Mesendoderm (in vitro differentiated cells): ENCODE results near the gene ZNF296.

Source experiments
- DNase-seq: peaks from one replicate; pipeline ENCODE4 v3.0.0; 2013
- H2AK5ac ChIP-seq: 2 replicates; pipeline ENCODE4 v1.6.1; 2013; ENCODE audit warnings: low read length, inconsistent platforms
- H2BK120ac ChIP-seq: 2 replicates; pipeline ENCODE4 v1.6.1; 2013; ENCODE audit warnings: low read depth, mild to moderate bottlenecking, low read length, moderate library complexity, mixed read lengths
- H2BK15ac ChIP-seq: replicated peaks from 2 replicates; pipeline ENCODE4 v1.6.1; 2013; ENCODE audit warnings: low read depth, mild to moderate bottlenecking, moderate library complexity
- H2BK5ac ChIP-seq: 2 replicates; pipeline ENCODE4 v1.6.1; 2013; ENCODE audit warnings: low read length, inconsistent platforms
- H3K18ac ChIP-seq: 2 replicates; pipeline ENCODE4 v1.6.1; 2013; ENCODE audit warnings: mild to moderate bottlenecking, low read length, mixed read lengths
- H3K23ac ChIP-seq: one replicate; pipeline ENCODE4 v1.6.1; 2013; ENCODE audit warnings: low read length
- H3K27ac ChIP-seq: 2 replicates; pipeline ENCODE4 v1.5.1; 2013; ENCODE audit warnings: low read depth, mild to moderate bottlenecking, inconsistent platforms, low read length, moderate library complexity
- H3K27me3 ChIP-seq: 2 replicates; pipeline ENCODE4 v1.6.1; 2013; ENCODE audit warnings: low read length, control low read depth, mild to moderate bottlenecking, inconsistent platforms; ENCODE audit not compliant: insufficient read depth, poor library complexity
- H3K36me3 ChIP-seq: 2 replicates; pipeline ENCODE4 v1.6.1; 2013; ENCODE audit warnings: low read length, inconsistent platforms; ENCODE audit not compliant: control insufficient read depth, insufficient read depth
- H3K4ac ChIP-seq: one replicate; pipeline ENCODE4 v1.6.1; 2013; ENCODE audit warnings: low read depth, mild to moderate bottlenecking, low read length, moderate library complexity
- H3K4me1 ChIP-seq: 2 replicates; pipeline ENCODE4 v1.6.1; 2013; ENCODE audit warnings: low read depth, low read length, inconsistent platforms; ENCODE audit not compliant: control insufficient read depth
- H3K4me2 ChIP-seq: 2 replicates; pipeline ENCODE4 v1.6.1; 2013; ENCODE audit warnings: low read length
- H3K4me3 ChIP-seq: 2 replicates; pipeline ENCODE4 v1.5.1; 2013; ENCODE audit warnings: mild to moderate bottlenecking, low read length
- H3K56ac ChIP-seq: one replicate; pipeline ENCODE4 v1.6.1; 2013; ENCODE audit warnings: low read length
- H3K79me1 ChIP-seq: 2 replicates; pipeline ENCODE4 v1.6.1; 2013; ENCODE audit warnings: low read length, inconsistent platforms
- H3K79me2 ChIP-seq: 2 replicates; pipeline ENCODE4 v1.6.1; 2013; ENCODE audit warnings: mild to moderate bottlenecking, low read length; ENCODE audit not compliant: control insufficient read depth, insufficient read depth
- H3K9ac ChIP-seq: 2 replicates; pipeline ENCODE4 v1.6.1; 2013; ENCODE audit warnings: low read length, inconsistent platforms
- H4K5ac ChIP-seq: one replicate; pipeline ENCODE4 v1.6.1; 2013; ENCODE audit warnings: low read length
- H4K8ac ChIP-seq: one replicate; pipeline ENCODE4 v1.6.1; 2013; ENCODE audit warnings: low read depth, mild to moderate bottlenecking, control low read depth, low read length, moderate library complexity
- WGBS: extraction: QIAGEN DNeasy Blood & Tissue Kit; methylation state at CpG from one replicate; pipeline ENCODE4 v1.1.7; 2013; ENCODE audit warnings: low lambda C conversion rate, missing lambda C conversion rate; ENCODE audit not compliant: insufficient coverage; ENCODE audit errors: extremely low coverage; 5-methylcytosine and 5-hydroxymethylcytosine counted together

Gene ZNF296

DNA sequence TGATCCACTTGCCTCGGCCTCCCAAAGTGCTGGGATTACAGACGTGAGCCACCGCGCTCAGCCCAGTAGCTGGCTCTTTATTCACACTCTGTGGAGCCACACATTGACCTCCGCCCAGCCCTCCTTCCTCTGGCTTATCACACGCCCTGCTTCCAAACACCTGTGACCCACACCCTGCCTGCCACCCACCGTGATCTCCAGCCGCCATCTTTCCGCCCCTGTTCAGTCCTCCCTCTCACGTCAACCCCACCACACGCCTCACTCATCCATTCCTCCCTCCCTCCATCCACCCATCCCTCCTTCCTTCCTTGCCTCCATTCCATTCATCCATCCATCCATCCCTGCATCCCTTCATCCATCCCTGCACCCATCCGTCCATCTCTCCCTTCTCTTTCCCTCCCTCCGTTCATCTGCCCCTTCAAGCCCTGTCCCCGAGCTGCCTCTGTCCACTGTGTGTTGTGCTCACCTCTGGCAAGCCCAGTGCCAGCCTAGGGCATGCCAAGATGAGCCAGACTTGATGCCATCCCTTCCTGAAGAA lies 17.6 kb downstream of the ZNF296 start:
- no peak overlapping the region for H2AK5ac ChIP-seq
- no peak overlapping the region for H3K27ac ChIP-seq
- no peak overlapping the region for H2BK120ac ChIP-seq
- H2BK15ac ChIP-seq = no peak overlapping the region
- no peaks in the 10 kb centered on the region for H3K79me2 ChIP-seq
- H3K4me1 ChIP-seq = no peaks in the 10 kb centered on the region
- no peak overlapping the region for H4K8ac ChIP-seq
- no peak for DNase-seq
- H3K4ac ChIP-seq = no peak overlapping the region
- H3K23ac ChIP-seq = no peak overlapping the region
- 100% methylated on average over 1 of the region's 14 CpGs for WGBS
- H3K4me3 ChIP-seq = no peak overlapping the region
- H3K9ac ChIP-seq = no peak overlapping the region
- no peak overlapping the region for H3K56ac ChIP-seq
- no peak overlapping the region for H3K4me2 ChIP-seq
- peaks cover 27% of the 10 kb centered on the region for H3K36me3 ChIP-seq
- no peak overlapping the region for H2BK5ac ChIP-seq
- H3K79me1 ChIP-seq = peaks cover 6% of the 10 kb centered on the region
- H4K5ac ChIP-seq = no peak overlapping the region
- H3K27me3 ChIP-seq = no peaks in the 10 kb centered on the region
- H3K18ac ChIP-seq = no peak overlapping the region

DNA sequence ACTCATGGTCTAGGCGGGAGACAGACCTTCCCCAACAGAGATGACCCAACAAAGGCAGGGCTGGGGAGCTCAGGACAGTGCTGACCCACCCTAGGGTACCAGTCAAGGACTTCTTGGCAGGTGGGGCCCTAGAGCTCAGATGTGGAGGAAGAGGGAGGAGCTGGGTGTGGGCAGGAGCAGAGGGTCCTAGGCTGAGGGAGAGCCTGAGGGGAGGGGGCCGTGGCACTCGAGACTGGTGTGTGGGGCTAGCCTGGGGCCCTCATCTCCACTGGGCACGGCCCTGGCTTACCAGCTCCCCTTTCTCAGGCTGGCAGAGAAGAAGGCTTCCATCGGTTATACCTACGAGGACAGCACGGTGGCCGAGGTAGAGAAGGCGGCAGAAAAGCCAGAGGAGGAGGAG lies 18.8 kb downstream of the ZNF296 start:
- no peak overlapping the region for H2BK120ac ChIP-seq

DNA sequence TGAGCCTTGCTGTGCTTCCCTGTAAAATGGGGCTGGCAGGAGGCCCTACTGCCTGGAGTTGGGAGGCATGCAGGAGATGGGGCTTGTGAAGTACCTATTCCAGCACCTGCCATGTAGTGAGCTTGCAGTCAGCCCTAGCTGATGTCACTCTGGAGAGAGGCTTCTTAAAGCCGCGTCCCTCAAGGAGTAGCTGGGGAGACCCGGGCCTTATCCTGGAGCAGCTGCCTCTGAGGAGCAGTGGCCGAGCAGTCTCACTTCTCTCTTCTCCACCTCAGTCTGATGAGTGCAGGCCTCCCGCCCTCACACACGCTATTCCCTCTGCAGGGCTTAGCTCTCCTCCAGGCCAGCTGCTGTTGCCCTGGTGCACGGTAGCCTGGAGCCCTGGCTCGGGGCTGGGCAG lies 19.4 kb downstream of the ZNF296 start:
- Histone ChIP-seq H3K9ac (no peak overlapping the region), H2AK5ac (no peak overlapping the region), H3K23ac (no peak overlapping the region), H3K79me2 (peaks cover 2% of the 10 kb centered on the region), H3K36me3 (peaks cover 23% of the 10 kb centered on the region), H3K27ac (no peak overlapping the region), H3K27me3 (no peaks in the 10 kb centered on the region), H3K4me1 (no peaks in the 10 kb centered on the region), H3K4me3 (no peak overlapping the region), H3K18ac (no peak overlapping the region), H3K4me2 (no peak overlapping the region), H3K4ac (no peak overlapping the region), H2BK5ac (no peak overlapping the region), H4K5ac (no peak overlapping the region), H4K8ac (no peak overlapping the region), H2BK120ac (no peak overlapping the region), H2BK15ac (no peak overlapping the region), H3K56ac (no peak overlapping the region), H3K79me1 (peaks cover 9% of the 10 kb centered on the region)
- no CpG with 5 or more reads among the region's 8 CpGs for WGBS
- DNase-seq = no peak

More for the DNA sequence above, 18.8 kb downstream of the ZNF296 start:
- H3K4me2 ChIP-seq = no peak overlapping the region
- H3K56ac ChIP-seq = no peak overlapping the region
- H2AK5ac ChIP-seq = no peak overlapping the region
- H3K9ac ChIP-seq = no peak overlapping the region
- no peak overlapping the region for H4K5ac ChIP-seq
- peaks cover 6% of the 10 kb centered on the region for H3K79me1 ChIP-seq
- no peak overlapping the region for H2BK5ac ChIP-seq
- H3K23ac ChIP-seq = no peak overlapping the region
- no peak overlapping the region for H3K4me3 ChIP-seq
- H3K36me3 ChIP-seq = peaks cover 25% of the 10 kb centered on the region
- H3K4me1 ChIP-seq = no peaks in the 10 kb centered on the region
- no peaks in the 10 kb centered on the region for H3K27me3 ChIP-seq
- DNase-seq = no peak
- no peaks in the 10 kb centered on the region for H3K79me2 ChIP-seq
- no peak overlapping the region for H4K8ac ChIP-seq
- no peak overlapping the region for H3K27ac ChIP-seq
- H3K18ac ChIP-seq = no peak overlapping the region
- H2BK15ac ChIP-seq = no peak overlapping the region
- H3K4ac ChIP-seq = no peak overlapping the region
- WGBS = no CpG with 5 or more reads among the region's 9 CpGs

DNA sequence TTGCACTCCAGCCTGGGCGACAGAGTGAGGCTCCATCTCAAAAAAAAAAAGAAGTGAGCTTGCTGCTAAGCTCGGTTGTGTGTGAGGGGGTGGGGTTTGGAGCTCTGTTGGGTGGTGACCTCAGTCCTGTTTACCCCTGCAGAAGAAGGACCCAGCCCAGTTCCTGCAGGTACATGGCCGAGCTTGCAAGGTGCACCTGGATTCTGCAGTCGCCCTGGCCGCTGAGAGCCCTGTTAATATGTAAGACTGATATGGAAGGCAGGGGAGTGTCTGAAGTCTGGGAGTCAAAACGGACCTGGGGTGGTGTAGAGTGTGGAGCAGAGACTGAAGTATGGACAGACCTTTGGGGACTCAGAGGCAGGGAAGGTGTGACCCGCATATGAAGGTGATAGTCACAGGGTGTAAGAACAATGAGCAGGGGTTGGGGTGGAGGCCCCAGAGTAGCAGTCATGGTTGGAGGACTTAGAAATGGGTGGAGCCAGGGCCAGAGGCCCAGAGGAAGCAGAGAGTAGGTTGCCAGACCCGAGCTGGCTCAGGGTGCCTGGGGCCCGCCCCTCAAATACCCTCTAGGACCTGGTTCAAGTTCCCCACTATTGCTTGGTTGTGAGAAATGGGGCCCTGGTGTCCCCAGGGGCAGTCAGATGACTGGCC lies 24.2 kb downstream of the ZNF296 start:
- no CpG with 5 or more reads among the region's 9 CpGs for WGBS
- H3K4me3 ChIP-seq = no peak overlapping the region
- H3K27ac ChIP-seq = no peak overlapping the region

DNA sequence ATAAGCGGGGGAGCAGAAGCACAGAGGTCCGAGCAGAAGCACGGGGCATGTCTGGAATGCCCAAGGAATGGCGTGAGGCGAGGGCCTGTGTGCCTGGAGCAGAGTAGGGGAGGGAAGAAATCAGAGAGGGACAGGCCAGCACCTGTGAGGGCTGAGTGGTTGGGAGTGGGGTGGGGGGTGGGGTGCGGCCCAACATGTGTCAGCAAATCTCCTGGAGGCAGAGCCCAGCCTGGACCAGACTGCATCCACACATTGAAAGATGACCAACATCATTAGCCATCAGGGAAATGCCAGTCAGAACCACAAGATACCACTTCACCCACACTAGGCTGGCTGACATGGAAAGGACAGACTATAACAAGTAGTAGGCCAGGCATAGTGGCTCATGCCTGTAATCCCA lies 26.2 kb downstream of the ZNF296 start:
- H3K27ac ChIP-seq = no peak overlapping the region
- H3K4me2 ChIP-seq = no peak overlapping the region
- H3K18ac ChIP-seq = no peak overlapping the region
- H3K9ac ChIP-seq = no peak overlapping the region
- H2AK5ac ChIP-seq = no peak overlapping the region
- H3K36me3 ChIP-seq = peaks cover 5% of the 10 kb centered on the region
- peaks cover 18% of the 10 kb centered on the region for H3K79me1 ChIP-seq
- no peaks in the 10 kb centered on the region for H3K4me1 ChIP-seq
- peaks cover 26% of the 10 kb centered on the region for H3K79me2 ChIP-seq
- no peaks in the 10 kb centered on the region for H3K27me3 ChIP-seq
- no peak overlapping the region for H2BK5ac ChIP-seq
- no peak overlapping the region for H4K5ac ChIP-seq
- H3K56ac ChIP-seq = no peak overlapping the region
- no peak overlapping the region for H2BK15ac ChIP-seq
- no peak overlapping the region for H2BK120ac ChIP-seq
- H3K4ac ChIP-seq = no peak overlapping the region
- WGBS = no CpG with 5 or more reads among the region's 6 CpGs
- H4K8ac ChIP-seq = no peak overlapping the region
- H3K23ac ChIP-seq = no peak overlapping the region
- no peak for DNase-seq
- no peak overlapping the region for H3K4me3 ChIP-seq

More for the DNA sequence above, 24.2 kb downstream of the ZNF296 start:
- no peak overlapping the region for H2BK15ac ChIP-seq
- H4K5ac ChIP-seq = no peak overlapping the region
- no peaks in the 10 kb centered on the region for H3K4me1 ChIP-seq
- no peak overlapping the region for H3K9ac ChIP-seq
- H3K4ac ChIP-seq = no peak overlapping the region
- H3K27me3 ChIP-seq = no peaks in the 10 kb centered on the region
- DNase-seq = no peak
- no peak overlapping the region for H3K23ac ChIP-seq
- H2AK5ac ChIP-seq = no peak overlapping the region
- no peak overlapping the region for H2BK5ac ChIP-seq
- peaks cover 13% of the 10 kb centered on the region for H3K79me2 ChIP-seq
- no peak overlapping the region for H2BK120ac ChIP-seq
- H4K8ac ChIP-seq = no peak overlapping the region
- peaks cover 6% of the 10 kb centered on the region for H3K36me3 ChIP-seq
- H3K79me1 ChIP-seq = peaks cover 9% of the 10 kb centered on the region
- no peak overlapping the region for H3K4me2 ChIP-seq
- no peak overlapping the region for H3K56ac ChIP-seq
- no peak overlapping the region for H3K18ac ChIP-seq
